GM21619 (cell line): ENCODE results near the gene PMEPA1.
"Not testable (repeated sequence)": the region's sequence is repeated elsewhere in the genome, so short reads cannot be mapped to it uniquely, and the experiment has no call there.

Source experiments
- ATAC-seq: cut with Tn5 transposase; IDR thresholded peaks from one replicate; pipeline ENCODE4 v1.9.1; 2021; ENCODE audit not compliant: unreplicated experiment

Gene PMEPA1

GRCh38 chr20:57654363-57654997 lies 55.3 kb downstream of the PMEPA1 start:
- peak; percentile 77 for ATAC-seq

- ATAC-seq: no peak
These were observed 55.9 kb downstream of the PMEPA1 start for GRCh38 chr20:57653910-57654309.

- ATAC-seq: no peak
These were observed 56.3 kb downstream of the PMEPA1 start for GRCh38 chr20:57653546-57653900.

- no peak for ATAC-seq
These were observed 56.9 kb downstream of the PMEPA1 start for GRCh38 chr20:57652606-57653545.

- ATAC-seq: no peak
These were observed 57.8 kb downstream of the PMEPA1 start for GRCh38 chr20:57651881-57652605.

GRCh38 chr20:57650756-57651483 lies 58.9 kb downstream of the PMEPA1 start:
- no peak for ATAC-seq

GRCh38 chr20:57650266-57650665 lies 59.5 kb downstream of the PMEPA1 start:
- no peak for ATAC-seq

- ATAC-seq: no peak
These were observed 60.2 kb downstream of the PMEPA1 start for GRCh38 chr20:57649617-57650015.

GRCh38 chr20:57648878-57649616 lies 60.8 kb downstream of the PMEPA1 start:
- ATAC-seq: no peak

- no peak for ATAC-seq
These were observed 61.7 kb downstream of the PMEPA1 start for GRCh38 chr20:57647933-57648785.

- ATAC-seq: no peak
These were observed 62.5 kb downstream of the PMEPA1 start for GRCh38 chr20:57647006-57647932.

- no peak for ATAC-seq
These were observed 70.9 kb downstream of the PMEPA1 start for GRCh38 chr20:57638895-57639236.

GRCh38 chr20:57638173-57638894 lies 71.5 kb downstream of the PMEPA1 start:
- no peak for ATAC-seq

- ATAC-seq: no peak
These were observed 75.8 kb downstream of the PMEPA1 start for GRCh38 chr20:57633945-57634491.

- no peak for ATAC-seq
These were observed 77.5 kb downstream of the PMEPA1 start for GRCh38 chr20:57632286-57632685.

GRCh38 chr20:57630061-57630460 lies 79.8 kb downstream of the PMEPA1 start:
- no peak for ATAC-seq

GRCh38 chr20:57629491-57629901 lies 80.3 kb downstream of the PMEPA1 start:
- ATAC-seq: not testable (repeated sequence)

- not testable (repeated sequence) for ATAC-seq
These were observed 80.9 kb downstream of the PMEPA1 start for GRCh38 chr20:57628962-57629308.
